SHP77 treated with DMSO at 0.1 percent for 48 hours (cell line): ENCODE results near the gene ALG2.
A peak's percentile ranks its signal among the peaks of the same experiment; 100 is the strongest.

Experiments used
- DNase-seq: peaks from one replicate; lab custom pipeline; 2025; lab: John Stamatoyannopoulos, UW

ALG2 gene

GRCh38 chr9:99192786-99193465, 28.8 kb downstream of the ALG2 start:
- DNase-seq = no peak

DNA sequence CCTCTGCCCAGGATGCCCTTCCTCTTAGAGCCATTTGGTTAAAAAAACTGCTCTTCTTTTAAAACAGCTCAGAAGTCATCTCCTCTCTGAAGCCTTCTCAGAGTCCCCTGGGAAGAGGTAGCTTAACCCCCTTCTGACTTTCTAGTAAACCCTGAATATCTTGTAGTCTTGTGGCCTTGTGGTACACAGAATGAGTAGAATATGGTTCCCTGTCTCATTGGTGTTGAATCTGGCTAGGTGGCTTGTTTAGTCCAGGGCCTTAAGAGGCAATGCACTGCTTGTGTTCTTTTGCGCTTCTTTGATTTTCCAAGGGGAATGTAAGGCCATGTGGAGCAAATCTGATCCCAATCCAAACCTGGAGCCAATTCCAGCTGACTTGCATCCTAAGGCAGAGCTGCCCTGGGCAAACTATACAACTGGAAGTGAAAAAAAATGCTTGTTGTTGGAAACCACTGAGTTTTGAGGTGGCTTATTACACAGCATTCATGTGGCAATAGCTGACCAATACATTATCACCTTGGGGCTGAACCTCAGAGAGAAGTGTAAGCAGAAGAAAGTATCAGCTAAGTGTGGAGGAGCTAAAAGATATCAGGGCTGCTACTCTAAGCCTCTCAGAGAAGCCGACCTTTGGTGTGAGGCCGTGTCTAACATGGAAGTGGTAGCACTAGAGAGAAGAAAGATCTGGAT, 31.0 kb downstream of the ALG2 start:
- no peak for DNase-seq

GRCh38 chr9:99189887-99190596, 31.7 kb downstream of the ALG2 start:
- DNase-seq = no peak

DNA sequence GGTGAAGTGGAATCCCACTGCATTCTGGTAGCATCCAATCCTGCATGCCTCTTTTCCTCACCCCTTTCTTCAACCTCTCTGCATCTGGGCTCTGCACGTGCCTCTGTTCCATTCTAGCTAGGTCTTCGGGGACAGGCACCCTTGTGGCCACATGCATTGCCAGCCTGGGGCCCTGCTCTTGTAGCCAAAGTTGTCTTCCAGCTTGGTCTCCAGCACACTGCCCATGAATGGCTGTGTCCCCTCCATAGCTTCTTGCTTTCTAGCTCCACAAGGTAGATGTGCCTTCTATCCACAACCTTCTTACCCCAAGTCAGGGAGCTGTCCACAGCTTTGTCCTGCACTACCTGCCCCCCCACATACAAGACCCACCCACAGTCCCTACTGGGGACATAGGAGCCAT, 32.6 kb downstream of the ALG2 start:
- no peak for DNase-seq

DNA sequence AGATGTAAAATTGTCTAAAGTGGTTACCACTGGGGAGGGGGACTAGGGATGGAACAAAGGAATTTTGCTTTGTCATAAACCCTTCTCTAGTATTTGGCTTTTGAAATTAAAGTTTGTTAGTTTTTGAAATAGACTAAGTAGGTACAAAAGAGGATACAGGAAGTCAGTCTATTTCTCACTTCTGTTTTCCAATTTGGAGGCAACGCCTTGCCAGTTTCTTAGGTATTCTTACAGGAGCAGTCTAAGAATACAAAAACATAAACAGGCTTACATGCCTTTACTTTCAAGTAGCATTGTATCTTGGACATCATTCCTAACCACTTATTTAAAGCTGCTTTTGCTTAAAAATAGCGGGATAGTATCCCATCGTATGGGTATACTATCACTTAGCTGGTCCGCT, 34.4 kb downstream of the ALG2 start:
- no peak for DNase-seq

DNA sequence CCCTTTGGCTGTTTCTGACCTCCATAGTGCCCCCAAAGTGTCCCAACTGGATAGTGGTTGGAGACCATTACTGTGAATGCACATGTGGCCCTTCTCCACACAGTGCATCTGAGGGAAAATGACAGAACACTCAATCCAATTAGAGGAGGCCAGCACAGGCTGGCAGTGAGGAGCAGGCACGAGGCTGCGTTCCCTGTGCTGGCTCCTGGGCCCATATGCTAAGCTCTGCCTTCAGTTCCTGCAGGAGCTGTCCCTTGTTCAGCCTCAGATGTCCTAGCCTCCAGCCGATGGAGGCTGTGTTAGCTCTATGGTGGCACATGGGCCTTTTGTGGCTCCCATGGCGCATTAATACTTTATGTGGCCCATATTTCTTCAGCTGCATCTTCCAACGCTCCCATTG, 35.8 kb downstream of the ALG2 start:
- no peak for DNase-seq

DNA sequence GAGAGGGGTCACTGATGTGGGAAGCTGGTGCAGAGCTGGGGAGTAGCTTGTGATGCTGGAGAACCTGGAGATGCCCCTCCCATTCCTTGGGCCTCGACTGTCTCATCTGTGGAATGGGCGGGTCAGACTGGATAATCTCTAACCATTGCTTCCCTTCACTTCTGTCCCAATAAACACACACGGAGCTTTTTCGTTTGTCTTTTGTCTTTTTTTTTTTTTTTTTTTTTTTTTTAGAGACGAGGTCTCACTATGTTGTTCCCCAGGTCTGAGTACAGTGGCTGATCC, 36.5 kb downstream of the ALG2 start:
- no peak for DNase-seq

DNA sequence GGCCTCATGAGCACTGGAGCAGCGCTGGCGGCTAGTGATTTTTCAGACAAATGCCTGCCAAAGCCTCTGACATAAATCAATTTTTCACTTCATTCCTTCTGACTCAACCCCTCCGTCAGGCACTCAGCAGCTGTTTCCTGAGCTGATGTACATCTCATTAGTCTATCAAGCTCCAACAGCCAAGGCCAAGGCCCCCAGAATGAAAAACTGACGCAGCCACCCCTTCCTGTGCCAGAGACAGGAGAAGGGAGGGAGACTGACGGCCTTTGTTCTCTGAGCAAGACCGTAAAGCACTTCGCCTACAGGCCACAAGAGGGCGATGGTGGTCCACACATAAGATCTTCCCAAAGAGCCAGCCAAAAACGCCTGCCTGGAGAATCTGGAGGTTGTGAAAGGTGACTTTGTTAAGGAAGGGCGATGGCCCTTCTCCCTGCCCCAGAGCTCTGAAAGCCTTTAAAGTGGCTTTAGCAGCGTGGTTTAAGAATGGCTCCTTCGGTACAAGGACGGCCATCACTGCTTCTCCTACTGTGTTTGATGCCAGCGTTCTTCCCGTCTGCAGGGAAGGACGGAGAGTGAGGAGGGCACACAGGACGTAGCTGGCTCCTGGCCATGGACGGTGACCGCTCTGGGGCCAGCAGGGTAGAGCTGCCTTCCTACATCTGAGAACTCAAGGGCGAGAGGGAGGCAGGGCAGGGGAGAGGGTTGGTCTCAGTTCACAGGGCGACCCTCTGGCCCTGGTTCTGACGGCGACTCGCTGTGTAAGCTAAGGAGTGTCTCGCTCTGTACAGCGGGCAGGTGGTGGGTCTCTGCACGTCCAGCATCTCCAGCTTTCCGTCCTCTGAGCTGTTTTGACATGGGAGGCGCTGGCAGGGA, 37.0 kb downstream of the ALG2 start:
- peak; percentile 85 for DNase-seq

GRCh38 chr9:99184110-99184474, 37.6 kb downstream of the ALG2 start:
- no peak for DNase-seq

- DNase-seq = no peak
These were observed 38.1 kb downstream of the ALG2 start for GRCh38 chr9:99183616-99184015.

GRCh38 chr9:99182356-99182755, 39.4 kb downstream of the ALG2 start:
- DNase-seq = no peak

DNA sequence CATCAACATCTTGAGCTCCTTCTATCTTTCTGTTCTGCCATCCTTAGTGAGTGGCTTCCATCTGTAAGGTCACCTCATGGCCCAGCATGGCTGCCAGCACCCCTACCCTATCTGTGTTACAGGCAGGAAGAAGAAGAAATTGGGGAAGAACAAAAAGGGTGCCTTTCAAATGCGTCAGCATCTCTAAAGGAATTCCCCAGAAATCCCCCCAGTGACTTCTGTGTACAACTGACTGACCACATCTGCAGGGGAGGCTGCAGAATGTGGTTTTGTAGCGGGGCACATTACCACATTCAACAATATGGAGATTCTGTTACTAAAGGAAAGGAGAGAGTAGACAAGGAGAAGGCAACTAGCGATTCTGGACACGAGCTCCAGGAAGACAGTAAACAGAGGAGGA, 40.1 kb downstream of the ALG2 start:
- DNase-seq = no peak

DNA sequence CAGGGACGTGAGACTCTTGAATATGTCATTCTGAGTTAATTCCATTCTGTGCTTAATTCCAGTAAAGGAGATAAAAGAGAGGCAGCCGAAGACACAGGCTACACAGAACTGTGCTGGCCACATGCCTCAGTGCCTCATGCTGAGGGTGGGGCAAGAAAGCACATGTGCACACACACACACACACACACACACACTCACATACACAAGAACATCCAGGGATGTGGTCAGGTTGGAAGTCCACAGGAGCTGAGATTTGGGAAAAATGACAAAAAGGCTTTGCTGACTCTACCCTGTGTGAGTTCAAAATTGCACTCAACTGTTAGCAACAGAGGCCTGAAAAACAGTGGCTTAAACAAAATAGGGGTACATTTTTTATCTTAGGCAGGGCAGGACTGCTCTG, 40.5 kb downstream of the ALG2 start:
- no peak for DNase-seq

GRCh38 chr9:99180662-99181061, 41.1 kb downstream of the ALG2 start:
- no peak for DNase-seq

- no peak for DNase-seq
These were observed 41.5 kb downstream of the ALG2 start for GRCh38 chr9:99180199-99180598.

GRCh38 chr9:99178912-99179872, 42.5 kb downstream of the ALG2 start:
- no peak for DNase-seq

DNA sequence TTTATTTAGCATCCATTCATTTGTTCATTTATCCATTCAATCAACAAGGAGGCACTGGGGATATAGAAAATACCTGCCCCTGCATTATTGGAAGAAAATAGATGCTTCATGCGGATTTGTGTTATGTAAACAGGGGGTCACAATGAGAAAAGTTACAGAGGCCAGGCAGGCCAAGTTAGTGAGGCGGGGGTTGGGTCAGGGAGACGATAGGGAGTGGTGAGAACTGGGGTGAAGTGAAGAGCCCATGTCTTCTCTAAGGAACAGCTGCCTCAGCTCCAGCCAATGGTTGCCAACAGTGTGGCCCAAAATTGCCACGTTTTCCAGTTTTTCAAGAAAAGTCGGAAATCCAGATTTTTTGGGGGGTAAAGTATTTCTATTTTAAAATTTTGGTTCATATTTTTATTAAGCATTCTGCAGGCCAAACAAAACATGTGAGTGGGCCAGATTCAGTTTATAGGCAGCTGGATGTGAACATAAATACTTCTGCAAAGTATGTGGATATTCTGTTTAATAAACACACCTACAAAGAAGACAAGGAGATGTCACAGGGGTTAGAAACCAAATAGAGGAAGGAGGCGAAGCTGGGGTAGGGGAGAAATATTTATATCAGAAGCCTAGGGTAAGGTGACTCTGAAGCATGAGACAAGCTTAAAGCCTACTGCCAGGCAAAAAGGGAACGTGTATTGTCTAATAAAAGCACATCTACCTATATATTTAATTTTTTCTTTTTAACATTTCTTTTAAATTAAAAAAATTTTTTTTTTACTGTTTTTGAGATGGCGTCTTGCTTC, 44.0 kb downstream of the ALG2 start:
- no peak for DNase-seq

- no peak for DNase-seq
These were observed 45.2 kb downstream of the ALG2 start for GRCh38 chr9:99176527-99177013.

- no peak for DNase-seq
These were observed 47.9 kb downstream of the ALG2 start for GRCh38 chr9:99173570-99174504.
